H1 (cell line): ENCODE measurements around the gene ABHD18. TPM values are rescaled to one million over a fixed set of nuclear protein-coding genes. Genes with fewer than 3 reads are reported as not detected.

Experiments used
- CREB1 ChIP-seq: IDR thresholded peaks from 2 replicates; pipeline ENCODE4 v1.6.1; 2012; ENCODE audit warnings: inconsistent platforms
- EGR1 ChIP-seq: IDR thresholded peaks from 2 replicates; pipeline ENCODE4 v1.6.1; 2011; ENCODE audit warnings: low read depth, low read length, borderline replicate concordance
- NRF1 ChIP-seq: IDR thresholded peaks from 2 replicates; pipeline ENCODE4 v1.6.1; 2011; ENCODE audit warnings: mild to moderate bottlenecking, low read depth, low read length, improper control_type of control experiment
- POU5F1 ChIP-seq: IDR thresholded peaks from 2 replicates; pipeline ENCODE4 v1.6.1; 2011; ENCODE audit warnings: low read depth, mild to moderate bottlenecking, low read length, moderate library complexity
- RAD21 ChIP-seq, 2 experiments: IDR thresholded peaks in 1 of 2; conservative IDR thresholded peaks in 1 of 2; 2 replicates each; pipeline ENCODE4 v1.6.1; 2011; ENCODE audit warnings: low read depth in 2 of 2, low read length in 2 of 2, improper control_type of control experiment in 1 of 2, inconsistent platforms in 1 of 2, mild to moderate bottlenecking in 1 of 2, moderate library complexity in 1 of 2
- SP2 ChIP-seq: IDR thresholded peaks from 2 replicates; pipeline ENCODE4 v1.6.1; 2012; ENCODE audit warnings: mild to moderate bottlenecking, low read length, inconsistent platforms
- SRF ChIP-seq: IDR thresholded peaks from 2 replicates; pipeline ENCODE4 v1.6.1; 2011; ENCODE audit warnings: mild to moderate bottlenecking, low read depth, low read length, moderate library complexity
- polyA plus RNA-seq, 7 experiments: library from polyadenylated mRNA; depleted of rRNA in 3 of 7; stranded (reverse) in 5 of 7; unstranded in 2 of 7; fragments of >200 nt in 5 of 7; fragments of 200-250 nt in 2 of 7; gene quantifications; 1 replicate in 5 of 7; 2 replicates in 1 of 7; 4 replicates in 1 of 7; pipeline versions ENCODE4 v1.2.1 to v1.2.3, GENCODE V29; 2011 to 2013; ENCODE audit warnings: missing spikeins in 2 of 7, mixed read lengths in 2 of 7
- total RNA-seq: library from RNA; stranded (reverse); fragmentation: NEBNext Ultra II Directional; extraction: Animal tissue kit (Norgen Biotek cat#: 25700); gene quantifications from 2 replicates; pipeline ENCODE4 v1.2.1, GENCODE V29; 2021
- TF ChIP-seq, protein P1 (sequence below): fragments of 300-600 bp; sonication (generic); IDR thresholded peaks from 2 replicates; pipeline ENCODE4 v1.7.1; 2012; ENCODE audit warnings: low read length, moderate library complexity, mild to moderate bottlenecking, inconsistent platforms; ENCODE audit not compliant: insufficient replicate concordance
- TF ChIP-seq, protein P2 (sequence below), 3 experiments: IDR thresholded peaks; 1 replicate in 2 of 3; 2 replicates in 1 of 3; pipeline versions ENCODE4 v1.5.1 to v1.6.1; 2011; ENCODE audit warnings: low read length in 3 of 3, mild to moderate bottlenecking in 3 of 3, inconsistent platforms in 2 of 3, low read depth in 1 of 3, moderate library complexity in 1 of 3; ENCODE audit not compliant: insufficient read depth in 1 of 3; ENCODE audit errors: control extremely low read depth in 1 of 3

The ABHD18 gene
- total and polyA plus RNA-seq, 2 of the 8 experiments (the other 6 are each of a cell fraction or from before 2014, with no cell fraction given) = 2.7 to 17.0 TPM

DNA sequence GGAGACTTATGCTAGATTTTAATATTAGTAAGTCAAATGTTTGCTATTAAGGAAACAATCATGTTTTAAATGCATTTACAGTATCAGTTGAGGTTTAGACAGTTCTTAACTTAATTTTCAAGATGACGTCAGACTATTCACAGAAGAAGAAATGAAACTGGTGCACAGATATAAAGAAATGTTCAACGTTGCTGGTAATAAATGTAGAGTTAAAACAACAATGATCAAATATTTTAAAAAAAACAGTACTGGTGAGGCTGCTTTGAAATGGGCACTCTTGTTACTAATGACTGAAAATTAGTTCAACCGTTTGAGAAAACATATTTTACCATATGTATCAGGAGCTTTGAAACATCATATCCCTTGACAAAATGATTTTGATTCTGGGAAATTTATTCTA, 44.2 kb downstream of the ABHD18 start (continued):
- TF ChIP-seq, protein P1, sequence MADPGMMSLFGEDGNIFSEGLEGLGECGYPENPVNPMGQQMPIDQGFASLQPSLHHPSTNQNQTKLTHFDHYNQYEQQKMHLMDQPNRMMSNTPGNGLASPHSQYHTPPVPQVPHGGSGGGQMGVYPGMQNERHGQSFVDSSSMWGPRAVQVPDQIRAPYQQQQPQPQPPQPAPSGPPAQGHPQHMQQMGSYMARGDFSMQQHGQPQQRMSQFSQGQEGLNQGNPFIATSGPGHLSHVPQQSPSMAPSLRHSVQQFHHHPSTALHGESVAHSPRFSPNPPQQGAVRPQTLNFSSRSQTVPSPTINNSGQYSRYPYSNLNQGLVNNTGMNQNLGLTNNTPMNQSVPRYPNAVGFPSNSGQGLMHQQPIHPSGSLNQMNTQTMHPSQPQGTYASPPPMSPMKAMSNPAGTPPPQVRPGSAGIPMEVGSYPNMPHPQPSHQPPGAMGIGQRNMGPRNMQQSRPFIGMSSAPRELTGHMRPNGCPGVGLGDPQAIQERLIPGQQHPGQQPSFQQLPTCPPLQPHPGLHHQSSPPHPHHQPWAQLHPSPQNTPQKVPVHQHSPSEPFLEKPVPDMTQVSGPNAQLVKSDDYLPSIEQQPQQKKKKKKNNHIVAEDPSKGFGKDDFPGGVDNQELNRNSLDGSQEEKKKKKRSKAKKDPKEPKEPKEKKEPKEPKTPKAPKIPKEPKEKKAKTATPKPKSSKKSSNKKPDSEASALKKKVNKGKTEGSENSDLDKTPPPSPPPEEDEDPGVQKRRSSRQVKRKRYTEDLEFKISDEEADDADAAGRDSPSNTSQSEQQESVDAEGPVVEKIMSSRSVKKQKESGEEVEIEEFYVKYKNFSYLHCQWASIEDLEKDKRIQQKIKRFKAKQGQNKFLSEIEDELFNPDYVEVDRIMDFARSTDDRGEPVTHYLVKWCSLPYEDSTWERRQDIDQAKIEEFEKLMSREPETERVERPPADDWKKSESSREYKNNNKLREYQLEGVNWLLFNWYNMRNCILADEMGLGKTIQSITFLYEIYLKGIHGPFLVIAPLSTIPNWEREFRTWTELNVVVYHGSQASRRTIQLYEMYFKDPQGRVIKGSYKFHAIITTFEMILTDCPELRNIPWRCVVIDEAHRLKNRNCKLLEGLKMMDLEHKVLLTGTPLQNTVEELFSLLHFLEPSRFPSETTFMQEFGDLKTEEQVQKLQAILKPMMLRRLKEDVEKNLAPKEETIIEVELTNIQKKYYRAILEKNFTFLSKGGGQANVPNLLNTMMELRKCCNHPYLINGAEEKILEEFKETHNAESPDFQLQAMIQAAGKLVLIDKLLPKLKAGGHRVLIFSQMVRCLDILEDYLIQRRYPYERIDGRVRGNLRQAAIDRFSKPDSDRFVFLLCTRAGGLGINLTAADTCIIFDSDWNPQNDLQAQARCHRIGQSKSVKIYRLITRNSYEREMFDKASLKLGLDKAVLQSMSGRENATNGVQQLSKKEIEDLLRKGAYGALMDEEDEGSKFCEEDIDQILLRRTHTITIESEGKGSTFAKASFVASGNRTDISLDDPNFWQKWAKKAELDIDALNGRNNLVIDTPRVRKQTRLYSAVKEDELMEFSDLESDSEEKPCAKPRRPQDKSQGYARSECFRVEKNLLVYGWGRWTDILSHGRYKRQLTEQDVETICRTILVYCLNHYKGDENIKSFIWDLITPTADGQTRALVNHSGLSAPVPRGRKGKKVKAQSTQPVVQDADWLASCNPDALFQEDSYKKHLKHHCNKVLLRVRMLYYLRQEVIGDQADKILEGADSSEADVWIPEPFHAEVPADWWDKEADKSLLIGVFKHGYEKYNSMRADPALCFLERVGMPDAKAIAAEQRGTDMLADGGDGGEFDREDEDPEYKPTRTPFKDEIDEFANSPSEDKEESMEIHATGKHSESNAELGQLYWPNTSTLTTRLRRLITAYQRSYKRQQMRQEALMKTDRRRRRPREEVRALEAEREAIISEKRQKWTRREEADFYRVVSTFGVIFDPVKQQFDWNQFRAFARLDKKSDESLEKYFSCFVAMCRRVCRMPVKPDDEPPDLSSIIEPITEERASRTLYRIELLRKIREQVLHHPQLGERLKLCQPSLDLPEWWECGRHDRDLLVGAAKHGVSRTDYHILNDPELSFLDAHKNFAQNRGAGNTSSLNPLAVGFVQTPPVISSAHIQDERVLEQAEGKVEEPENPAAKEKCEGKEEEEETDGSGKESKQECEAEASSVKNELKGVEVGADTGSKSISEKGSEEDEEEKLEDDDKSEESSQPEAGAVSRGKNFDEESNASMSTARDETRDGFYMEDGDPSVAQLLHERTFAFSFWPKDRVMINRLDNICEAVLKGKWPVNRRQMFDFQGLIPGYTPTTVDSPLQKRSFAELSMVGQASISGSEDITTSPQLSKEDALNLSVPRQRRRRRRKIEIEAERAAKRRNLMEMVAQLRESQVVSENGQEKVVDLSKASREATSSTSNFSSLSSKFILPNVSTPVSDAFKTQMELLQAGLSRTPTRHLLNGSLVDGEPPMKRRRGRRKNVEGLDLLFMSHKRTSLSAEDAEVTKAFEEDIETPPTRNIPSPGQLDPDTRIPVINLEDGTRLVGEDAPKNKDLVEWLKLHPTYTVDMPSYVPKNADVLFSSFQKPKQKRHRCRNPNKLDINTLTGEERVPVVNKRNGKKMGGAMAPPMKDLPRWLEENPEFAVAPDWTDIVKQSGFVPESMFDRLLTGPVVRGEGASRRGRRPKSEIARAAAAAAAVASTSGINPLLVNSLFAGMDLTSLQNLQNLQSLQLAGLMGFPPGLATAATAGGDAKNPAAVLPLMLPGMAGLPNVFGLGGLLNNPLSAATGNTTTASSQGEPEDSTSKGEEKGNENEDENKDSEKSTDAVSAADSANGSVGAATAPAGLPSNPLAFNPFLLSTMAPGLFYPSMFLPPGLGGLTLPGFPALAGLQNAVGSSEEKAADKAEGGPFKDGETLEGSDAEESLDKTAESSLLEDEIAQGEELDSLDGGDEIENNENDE = no peak
- TF ChIP-seq EGR1 = no peak
- TF ChIP-seq CREB1 = no peak
- TF ChIP-seq SRF = no peak
- no peak for TF ChIP-seq RAD21 (IDR thresholded peaks at IDR 0.05 in 1 of 2, conservative IDR thresholded peaks at IDR 0.05 in 1 of 2; ENCODE audit: low read depth in 2 of 2, low read length in 2 of 2)
- no peak for TF ChIP-seq SP2
- TF ChIP-seq NRF1 = no peak
- TF ChIP-seq, protein P2, sequence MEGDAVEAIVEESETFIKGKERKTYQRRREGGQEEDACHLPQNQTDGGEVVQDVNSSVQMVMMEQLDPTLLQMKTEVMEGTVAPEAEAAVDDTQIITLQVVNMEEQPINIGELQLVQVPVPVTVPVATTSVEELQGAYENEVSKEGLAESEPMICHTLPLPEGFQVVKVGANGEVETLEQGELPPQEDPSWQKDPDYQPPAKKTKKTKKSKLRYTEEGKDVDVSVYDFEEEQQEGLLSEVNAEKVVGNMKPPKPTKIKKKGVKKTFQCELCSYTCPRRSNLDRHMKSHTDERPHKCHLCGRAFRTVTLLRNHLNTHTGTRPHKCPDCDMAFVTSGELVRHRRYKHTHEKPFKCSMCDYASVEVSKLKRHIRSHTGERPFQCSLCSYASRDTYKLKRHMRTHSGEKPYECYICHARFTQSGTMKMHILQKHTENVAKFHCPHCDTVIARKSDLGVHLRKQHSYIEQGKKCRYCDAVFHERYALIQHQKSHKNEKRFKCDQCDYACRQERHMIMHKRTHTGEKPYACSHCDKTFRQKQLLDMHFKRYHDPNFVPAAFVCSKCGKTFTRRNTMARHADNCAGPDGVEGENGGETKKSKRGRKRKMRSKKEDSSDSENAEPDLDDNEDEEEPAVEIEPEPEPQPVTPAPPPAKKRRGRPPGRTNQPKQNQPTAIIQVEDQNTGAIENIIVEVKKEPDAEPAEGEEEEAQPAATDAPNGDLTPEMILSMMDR (IDR thresholded peaks at IDR 0.05; ENCODE audit: control extremely low read depth in 1 of 3, insufficient read depth in 1 of 3, low read depth in 1 of 3, low read length in 3 of 3) = no peak
- TF ChIP-seq POU5F1 = no peak
